Thoracic aorta (tissue), 2 donors: Measurements from ENCODE around the gene TEX2. TPM values are rescaled to one million over a fixed set of nuclear protein-coding genes. Genes with fewer than 3 reads are reported as not detected.
A peak's percentile ranks its signal among the peaks of the same experiment; 100 is the strongest.
"Not testable (repeated sequence)": the region's sequence is repeated elsewhere in the genome, so short reads cannot be mapped to it uniquely, and the experiment has no call there.

Source experiments
- ATAC-seq: fragments of 150-250 bp; one replicate; pipeline ENCODE4 v1.8.0; 2017; ENCODE audit warnings: low read depth; ENCODE audit not compliant: insufficient number of reproducible peaks, low FRiP score
- DNase-seq: peaks from one replicate; pipeline ENCODE4 v3.0.0-alpha.2; 2020; ENCODE audit warnings: low spot score
- H3K27ac ChIP-seq, 2 donors: fragments of 200-600 bp; sonication (generic); 1 replicate in 1 of 2; 2 replicates in 1 of 2; pipeline ENCODE4 v1.5.1; 2016; ENCODE audit warnings: mild to moderate bottlenecking in 2 of 2, moderate library complexity in 2 of 2
- H3K27me3 ChIP-seq: fragments of 200-600 bp; sonication (generic); replicated peaks from 2 replicates; pipeline ENCODE4 v1.6.0; 2016; ENCODE audit warnings: mild to moderate bottlenecking; ENCODE audit not compliant: insufficient read depth
- H3K36me3 ChIP-seq: fragments of 200-600 bp; sonication (generic); one replicate; pipeline ENCODE4 v1.5.1; 2016
- H3K4me1 ChIP-seq, 2 donors: fragments of 200-600 bp; sonication (generic); 1 replicate in 1 of 2; 2 replicates in 1 of 2; pipeline versions ENCODE4 v1.5.1 to v1.6.0; 2016; ENCODE audit warnings: low read depth in 2 of 2, mild to moderate bottlenecking in 1 of 2; ENCODE audit not compliant: control insufficient read depth in 1 of 2
- H3K4me3 ChIP-seq: fragments of 200-600 bp; sonication (generic); 2 replicates; pipeline ENCODE4 v1.5.1; 2016; ENCODE audit warnings: mild to moderate bottlenecking
- H3K9me3 ChIP-seq: fragments of 200-600 bp; sonication (generic); 2 replicates; pipeline ENCODE4 v1.5.1; 2016
- CTCF ChIP-seq: fragments of 200-600 bp; sonication (generic); IDR thresholded peaks from one replicate; pipeline ENCODE4 v1.5.1; 2019; ENCODE audit warnings: antibody characterized with exemption
- total RNA-seq, 2 donors: library from RNA; depleted of rRNA; stranded (reverse); fragments of >200 nt; gene quantifications; one replicate each; pipeline versions ENCODE4 v1.1.0 to v1.2.3, GENCODE V29; 2016

TEX2 gene
- total RNA-seq, 2 donors from 2014 or later, result 27.5 to 70.7 TPM

DNA sequence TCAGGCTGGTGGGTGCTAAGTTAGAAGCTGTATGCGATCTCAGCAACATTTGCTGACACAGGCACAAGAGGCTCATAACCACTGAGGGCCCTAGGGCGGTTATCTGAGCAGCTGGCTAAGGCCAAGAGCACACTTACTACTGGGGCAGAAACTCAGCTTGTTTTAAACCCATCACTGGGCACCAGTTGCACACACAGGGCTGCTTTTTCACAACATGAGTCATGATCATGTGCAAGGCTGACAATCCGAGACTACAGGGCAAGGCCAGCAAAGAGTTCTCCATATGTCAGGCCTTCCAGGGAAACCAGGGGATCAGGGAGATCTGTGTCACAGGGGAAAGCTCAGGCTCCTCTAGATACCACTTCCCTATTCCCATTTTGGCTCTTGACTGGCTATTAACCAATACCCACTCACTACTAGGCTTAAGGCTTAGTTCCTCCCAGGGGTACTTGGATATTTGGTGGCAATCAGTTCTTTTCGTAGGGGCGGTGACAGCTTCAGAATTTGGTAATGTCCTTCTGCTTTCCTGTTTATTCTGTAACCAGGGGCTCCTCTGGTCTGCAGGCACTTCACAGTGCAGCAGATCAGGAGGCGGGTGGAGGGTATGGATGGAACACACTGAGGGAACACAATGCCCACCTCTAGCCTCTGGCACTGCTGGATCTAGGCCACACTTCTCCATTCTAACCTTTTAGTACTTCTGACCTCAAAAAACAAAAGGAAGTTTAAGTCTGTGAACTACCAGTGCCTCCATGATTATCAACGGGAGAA, 88.2 kb downstream of the TEX2 start:
- no peak for ATAC-seq
- no peak for DNase-seq
- H3K36me3 ChIP-seq, result no peaks in the 10 kb centered on the region
- H3K4me3 ChIP-seq, result no peak overlapping the region
- H3K9me3 ChIP-seq, result no peaks in the 10 kb centered on the region
- no peak for TF ChIP-seq CTCF
- H3K27me3 ChIP-seq, result no peaks in the 10 kb centered on the region
- H3K4me1 ChIP-seq, result peaks cover 41 to 57% of the 10 kb centered on the region in 2 donors
- H3K27ac ChIP-seq, result peak overlapping the region; percentile 64 to 78

GRCh38 chr17:64173646-64174045, 89.4 kb downstream of the TEX2 start:
- no peak for DNase-seq
- no peak for ATAC-seq
- no peaks in the 10 kb centered on the region for H3K9me3 ChIP-seq
- no peak for TF ChIP-seq CTCF
- no peaks in the 10 kb centered on the region for H3K27me3 ChIP-seq
- no peaks in the 10 kb centered on the region for H3K36me3 ChIP-seq
- no peak overlapping the region for H3K4me3 ChIP-seq
- peaks cover 37 to 48% of the 10 kb centered on the region in 2 donors for H3K4me1 ChIP-seq
- H3K27ac ChIP-seq, result peak overlapping the region in 1 of 2 donors; percentile 78

DNA sequence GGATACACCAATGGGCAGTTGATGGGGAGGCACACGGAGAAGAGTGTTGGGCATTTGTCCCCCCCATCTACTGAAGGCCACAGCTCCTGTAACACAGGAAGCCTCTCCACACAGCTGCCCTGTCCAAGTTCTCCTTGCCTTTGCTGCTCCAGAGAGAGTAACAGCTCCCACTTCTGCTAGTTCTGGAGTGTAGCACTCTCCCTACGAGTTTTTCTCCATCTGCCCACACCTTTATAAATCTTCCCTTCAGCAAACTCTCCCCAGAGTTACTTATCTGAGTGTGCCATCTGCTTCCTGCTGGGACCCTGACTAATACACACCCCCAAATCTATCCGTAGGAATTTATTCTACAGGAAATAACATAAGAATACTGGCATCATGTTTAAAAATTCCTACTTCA, 90.5 kb downstream of the TEX2 start:
- H3K27ac ChIP-seq, result no peak overlapping the region
- H3K36me3 ChIP-seq, result no peaks in the 10 kb centered on the region
- no peak for TF ChIP-seq CTCF
- H3K9me3 ChIP-seq, result no peaks in the 10 kb centered on the region
- DNase-seq, result no peak
- no peaks in the 10 kb centered on the region for H3K27me3 ChIP-seq
- peaks cover 29 to 36% of the 10 kb centered on the region in 2 donors for H3K4me1 ChIP-seq
- ATAC-seq, result no peak
- H3K4me3 ChIP-seq, result no peak overlapping the region

- Histone ChIP-seq H3K4me3 (no peak overlapping the region), H3K9me3 (no peaks in the 10 kb centered on the region), H3K27ac (no peak overlapping the region), H3K36me3 (no peaks in the 10 kb centered on the region), H3K4me1 (peaks cover 18 to 22% of the 10 kb centered on the region in 2 donors), H3K27me3 (no peaks in the 10 kb centered on the region)
- no peak for TF ChIP-seq CTCF
- ATAC-seq (no peak), DNase-seq (no peak)
Measured at GRCh38 chr17:64171041-64171440, 92.0 kb downstream of the TEX2 start.

DNA sequence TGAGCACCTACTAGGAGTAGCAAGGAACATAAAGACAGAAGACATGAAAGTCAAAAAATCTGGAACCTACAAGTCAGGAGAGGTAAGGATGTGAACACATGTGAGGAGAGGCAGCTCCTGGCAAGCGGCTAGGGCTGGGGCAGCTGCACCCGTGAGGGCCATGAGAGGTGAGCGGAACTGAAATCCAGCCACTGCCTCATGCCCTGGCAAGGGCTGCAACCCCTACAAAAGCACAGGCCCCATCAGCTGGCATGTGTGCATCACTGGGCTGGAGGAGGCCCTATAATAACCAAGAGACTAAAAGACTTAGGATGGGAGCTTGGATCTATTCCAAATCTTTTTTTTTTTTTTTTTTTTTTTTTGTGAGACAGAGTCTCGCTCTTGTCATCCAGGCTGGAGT, 92.8 kb downstream of the TEX2 start:
- DNase-seq, result no peak
- no peaks in the 10 kb centered on the region for H3K27me3 ChIP-seq
- H3K27ac ChIP-seq, result no peak overlapping the region
- H3K36me3 ChIP-seq, result no peaks in the 10 kb centered on the region
- H3K4me3 ChIP-seq, result no peak overlapping the region
- no peak for ATAC-seq
- no peaks in the 10 kb centered on the region for H3K9me3 ChIP-seq
- TF ChIP-seq CTCF, result no peak
- H3K4me1 ChIP-seq, result peaks cover 12 to 14% of the 10 kb centered on the region in 2 donors

DNA sequence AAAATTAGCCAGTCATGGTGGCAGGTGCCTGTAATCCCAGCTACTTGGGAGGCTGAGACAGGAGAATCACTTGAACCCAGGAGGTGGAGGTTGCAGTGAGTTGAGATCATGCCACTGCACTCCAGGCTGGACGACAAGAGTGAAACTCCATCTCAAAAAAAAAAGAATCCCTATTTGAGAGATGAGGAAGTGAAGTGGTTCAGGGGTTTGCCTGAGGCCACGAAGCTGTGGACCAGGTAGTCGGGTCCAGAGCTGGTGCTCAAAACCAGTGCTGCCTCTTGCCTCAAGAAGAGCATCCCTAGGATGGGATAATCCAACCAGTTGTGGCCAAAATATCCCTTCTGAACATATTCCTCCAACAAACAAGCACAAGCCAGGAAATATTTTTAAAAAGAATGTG, 95.4 kb downstream of the TEX2 start:
- not testable (repeated sequence) for H3K36me3 ChIP-seq, ATAC-seq, H3K27me3 ChIP-seq, H3K27ac ChIP-seq, DNase-seq, H3K4me1 ChIP-seq, H3K4me3 ChIP-seq, H3K9me3 ChIP-seq
